Chondrocyte (in vitro differentiated cells): ENCODE measurements around the gene NCAPH2. TPM values are rescaled to one million over a fixed set of nuclear protein-coding genes. Genes with fewer than 3 reads are reported as not detected.

Experiments used
- DNase-seq: peaks from one replicate; pipeline ENCODE4 v3.0.0; 2021; ENCODE audit warnings: mixed read lengths, low spot score
- H3K27ac Mint-ChIP-seq: one replicate; pipeline ENCODE4 v1.8.0; 2021; ENCODE audit warnings: mild to moderate bottlenecking, moderate library complexity, mixed read lengths; ENCODE audit not compliant: unreplicated experiment
- H3K27me3 Mint-ChIP-seq: 2 replicates; pipeline ENCODE4 v1.8.0; 2021; ENCODE audit warnings: low read depth, mixed read lengths
- H3K36me3 Mint-ChIP-seq: 2 replicates; pipeline ENCODE4 v1.8.0; 2021; ENCODE audit warnings: low read depth, mixed read lengths
- H3K4me1 Mint-ChIP-seq: 2 replicates; pipeline ENCODE4 v1.8.0; 2021; ENCODE audit warnings: low read depth, mild to moderate bottlenecking, mixed read lengths
- H3K4me3 Mint-ChIP-seq: one replicate; pipeline ENCODE4 v1.8.0; 2021; ENCODE audit warnings: mild to moderate bottlenecking, moderate library complexity, mixed read lengths; ENCODE audit not compliant: unreplicated experiment
- H3K9me3 Mint-ChIP-seq: 2 replicates; pipeline ENCODE4 v1.8.0; 2021; ENCODE audit warnings: low read depth, mixed read lengths
- CTCF ChIP-seq: fragments of 200-600 bp; sonication (generic); IDR thresholded peaks from 2 replicates; pipeline ENCODE4 v1.5.0; 2021; ENCODE audit warnings: antibody characterized with exemption, mild to moderate bottlenecking, moderate library complexity
- total RNA-seq: library from RNA; stranded (reverse); gene quantifications from 3 replicates; pipeline ENCODE4 v1.2.1, GENCODE V29; 2021

NCAPH2 gene
- total RNA-seq, 1 donor from 2014 or later, result 38.9 TPM

GRCh38 chr22:50504369-50505211, 3.4 kb upstream of the NCAPH2 start:
- peaks cover 12% of the 10 kb centered on the region for H3K4me1 Mint-ChIP-seq
- no peak overlapping the region for H3K4me3 Mint-ChIP-seq
- no peak overlapping the region for H3K27ac Mint-ChIP-seq
- H3K27me3 Mint-ChIP-seq, result no peaks in the 10 kb centered on the region
- H3K9me3 Mint-ChIP-seq, result no peaks in the 10 kb centered on the region
- peak; percentile 89 for DNase-seq
- TF ChIP-seq CTCF, result no peak
- peaks cover 4% of the 10 kb centered on the region for H3K36me3 Mint-ChIP-seq

- no peaks in the 10 kb centered on the region for H3K9me3 Mint-ChIP-seq
- no peak overlapping the region for H3K27ac Mint-ChIP-seq
- H3K27me3 Mint-ChIP-seq, result no peaks in the 10 kb centered on the region
- peaks cover 13% of the 10 kb centered on the region for H3K4me1 Mint-ChIP-seq
- peaks cover 4% of the 10 kb centered on the region for H3K36me3 Mint-ChIP-seq
- no peak for DNase-seq
- no peak for TF ChIP-seq CTCF
- H3K4me3 Mint-ChIP-seq, result no peak overlapping the region
Observed at GRCh38 chr22:50505276-50505775, 2.7 kb upstream of the NCAPH2 start.

GRCh38 chr22:50505776-50506610, 2.0 kb upstream of the NCAPH2 start:
- Mint-ChIP-seq H3K27ac (no peak overlapping the region), H3K36me3 (peaks cover 2% of the 10 kb centered on the region), H3K4me3 (peak overlapping the region; percentile 93), H3K9me3 (no peaks in the 10 kb centered on the region), H3K4me1 (peaks cover 13% of the 10 kb centered on the region), H3K27me3 (no peaks in the 10 kb centered on the region)
- TF ChIP-seq CTCF, result no peak
- peak; percentile 91 for DNase-seq

DNA sequence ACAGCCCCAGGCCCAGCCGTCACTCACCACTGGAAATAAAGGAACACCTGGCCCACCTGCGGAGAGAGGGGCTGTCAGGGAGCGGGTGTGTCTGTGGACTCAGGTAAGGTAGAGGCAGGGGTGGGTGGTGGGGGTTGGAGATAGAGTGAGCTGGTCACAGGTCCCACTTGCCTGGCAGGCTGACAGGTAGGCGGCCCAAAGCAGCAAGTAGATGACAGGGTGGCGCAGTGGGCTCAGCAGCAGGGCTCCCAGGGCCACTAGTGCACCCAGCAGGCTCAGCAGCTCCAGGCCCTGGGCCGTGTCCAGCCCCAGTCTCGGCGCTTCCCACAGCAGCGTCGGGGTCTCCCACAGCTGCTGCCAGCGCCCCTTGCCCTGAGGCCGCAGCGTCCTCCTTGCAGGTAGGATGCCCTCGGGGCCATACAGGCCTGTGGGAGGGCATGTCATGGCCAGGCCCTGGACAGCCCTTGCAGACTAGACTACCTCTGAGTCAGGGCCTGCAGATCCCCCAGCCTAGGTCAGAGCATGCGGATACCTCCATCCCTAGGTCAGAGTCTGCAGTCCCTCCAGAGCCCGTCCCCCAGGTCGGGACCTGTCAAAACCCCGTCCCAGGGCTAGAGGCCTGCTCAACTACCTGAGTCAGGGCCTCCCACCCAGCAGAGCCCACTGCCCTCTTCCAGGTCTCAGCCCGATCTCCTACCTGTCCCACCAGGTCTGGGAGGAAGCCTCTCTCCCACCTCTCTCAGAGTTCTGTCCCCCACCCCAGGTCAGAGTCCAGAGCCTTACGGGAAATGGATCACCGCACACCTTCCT, 1.2 kb upstream of the NCAPH2 start:
- no peak for DNase-seq
- Mint-ChIP-seq H3K27me3 (no peaks in the 10 kb centered on the region), H3K27ac (peak overlapping the region; percentile 89), H3K36me3 (peaks cover 2% of the 10 kb centered on the region), H3K4me1 (peaks cover 13% of the 10 kb centered on the region), H3K4me3 (peak overlapping the region; percentile 93), H3K9me3 (no peaks in the 10 kb centered on the region)
- TF ChIP-seq CTCF, result no peak
